Left ventricle myocardium inferior (tissue), 1 donor: Measurements from ENCODE around the gene SRGAP2C. TPM values are rescaled to one million over a fixed set of nuclear protein-coding genes. Genes with fewer than 3 reads are reported as not detected.
A peak's percentile ranks its signal among the peaks of the same experiment; 100 is the strongest.
"Not testable (repeated sequence)": the region's sequence is repeated elsewhere in the genome, so short reads cannot be mapped to it uniquely, and the experiment has no call there.

Source experiments
- DNase-seq: peaks from one replicate; pipeline ENCODE4 v3.0.0-alpha.2; 2020
- H3K27ac ChIP-seq: fragments of 200-600 bp; replicated peaks from 2 replicates; pipeline ENCODE4 v1.8.0; 2021
- H3K27me3 ChIP-seq: fragments of 200-600 bp; 2 replicates; pipeline ENCODE4 v1.8.0; 2021; ENCODE audit warnings: low read depth
- H3K36me3 ChIP-seq: fragments of 200-600 bp; 2 replicates; pipeline ENCODE4 v1.8.0; 2021
- H3K4me1 ChIP-seq: fragments of 200-600 bp; 2 replicates; pipeline ENCODE4 v1.8.0; 2021
- H3K4me3 ChIP-seq: fragments of 200-600 bp; 2 replicates; pipeline ENCODE4 v1.8.0; 2021; ENCODE audit warnings: mild to moderate bottlenecking, moderate library complexity
- H3K9me3 ChIP-seq: fragments of 200-600 bp; replicated peaks from 2 replicates; pipeline ENCODE4 v1.8.0; 2021
- intact Hi-C: fragments of 100-400 bp; cut with micrococcal nuclease; formaldehyde crosslinking; loops from one replicate; pipeline ENCODE4 v1.11.0; 2022
- total RNA-seq: library from RNA; stranded (reverse); fragmentation: NEBNext Ultra II Directional; extraction: Animal tissue kit (Norgen Biotek cat#: 25700); gene quantifications from one replicate; pipeline ENCODE4 v1.2.1, GENCODE V29; 2021
- donor health status: DM: no; HTN: yes; CAD: no; lungs with severe emphysema.

SRGAP2C gene
- total RNA-seq, 1 donor from 2014 or later = 12.4 TPM

DNA sequence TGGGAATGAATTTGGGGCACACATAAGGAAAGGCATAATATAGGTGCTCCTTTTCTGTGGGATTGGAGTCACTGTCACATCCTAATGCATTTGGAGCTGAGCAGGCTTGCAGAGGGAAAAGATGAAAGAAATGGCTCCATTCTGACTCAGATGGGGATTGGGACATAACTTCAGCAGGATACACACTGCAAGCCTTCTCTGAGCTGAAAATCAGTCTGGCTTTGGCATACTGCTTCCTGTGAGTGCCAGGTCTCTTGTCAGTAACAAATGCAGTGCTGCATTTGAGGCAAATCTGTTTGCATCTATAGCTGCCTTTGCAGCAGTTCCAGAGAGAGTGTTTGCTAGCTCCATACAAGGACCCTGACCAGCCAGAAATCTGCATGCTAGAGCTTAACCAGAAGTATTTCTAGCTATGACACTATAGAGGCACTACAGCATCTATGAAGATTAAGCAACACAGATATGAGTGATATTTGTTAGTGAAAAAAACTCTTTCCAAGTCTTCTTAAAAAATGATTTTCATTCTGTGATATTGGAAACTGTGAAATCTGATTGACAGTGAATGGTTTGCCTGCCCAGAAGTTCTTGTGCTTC, 98.9 kb downstream of the SRGAP2C start:
- intact Hi-C loops, H3K4me3 ChIP-seq, H3K27ac ChIP-seq, H3K9me3 ChIP-seq, H3K27me3 ChIP-seq, DNase-seq, H3K4me1 ChIP-seq, H3K36me3 ChIP-seq: not testable (repeated sequence)

DNA sequence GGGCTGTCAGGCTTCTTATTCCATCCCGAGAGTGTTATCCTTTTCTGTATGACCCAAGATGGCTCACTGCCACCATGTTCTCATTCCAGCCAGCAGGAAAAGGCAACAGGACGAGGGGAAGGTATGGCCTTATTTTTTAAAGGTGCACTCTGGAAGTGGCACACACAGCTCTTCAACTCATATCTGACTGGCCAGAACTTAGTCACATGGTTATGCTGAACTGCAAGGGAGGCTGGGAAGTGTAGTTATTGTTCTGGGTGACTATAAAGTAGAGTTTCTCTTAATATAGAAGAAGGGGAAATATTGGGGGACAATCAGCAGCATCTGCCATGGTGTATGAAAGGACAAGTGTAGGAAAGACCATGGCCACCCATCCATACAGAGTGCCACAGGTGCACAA, 107.8 kb downstream of the SRGAP2C start:
- H3K36me3 ChIP-seq = not testable (repeated sequence)

DNA sequence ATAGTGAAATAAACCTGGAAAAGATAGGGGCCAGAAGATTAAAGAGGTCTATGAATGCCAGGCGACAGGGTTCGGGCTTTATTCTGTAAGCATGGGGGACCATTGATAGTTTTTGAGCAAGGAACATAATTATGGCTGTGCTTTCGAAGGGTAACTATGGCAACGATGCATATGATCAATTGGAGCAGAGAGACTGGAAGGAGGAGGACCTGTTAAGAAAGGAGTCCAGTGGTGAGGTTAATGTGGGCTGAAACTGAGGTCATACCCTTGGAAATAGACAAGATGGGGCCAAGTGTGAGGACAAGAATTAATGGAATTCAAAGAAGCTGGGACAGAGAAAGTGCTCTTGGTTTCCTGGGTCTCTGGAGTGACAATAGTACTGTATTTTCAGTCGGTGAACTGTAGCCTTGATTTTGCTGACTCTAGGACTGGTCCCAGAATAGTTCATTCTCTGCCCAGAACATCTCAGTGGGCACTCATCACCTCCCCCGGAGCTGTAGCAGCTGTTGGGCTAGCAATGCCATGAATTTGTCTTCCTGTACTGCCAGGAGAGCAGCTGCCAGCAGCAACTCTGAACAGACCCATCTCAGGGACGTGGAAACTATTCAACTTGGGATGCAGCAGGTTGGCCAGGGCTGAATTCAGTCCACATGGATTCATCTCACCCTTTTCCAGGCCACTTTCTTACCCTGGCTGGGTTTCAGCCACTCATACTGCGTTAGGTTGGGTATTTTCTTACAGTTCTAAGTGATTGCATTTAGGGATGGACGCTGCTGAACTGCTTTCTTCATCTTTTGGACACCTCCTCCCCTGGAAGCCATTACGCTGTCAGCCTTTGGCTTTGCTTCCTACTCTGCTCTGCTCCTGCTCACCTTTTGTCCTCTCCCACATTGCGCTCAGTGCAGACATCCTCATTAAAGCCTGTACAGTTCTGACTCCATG, 108.8 kb downstream of the SRGAP2C start:
- H3K27me3 ChIP-seq, DNase-seq, H3K4me1 ChIP-seq, H3K4me3 ChIP-seq, H3K36me3 ChIP-seq, H3K27ac ChIP-seq, intact Hi-C loops, H3K9me3 ChIP-seq: not testable (repeated sequence)

More for the DNA sequence above, 107.8 kb downstream of the SRGAP2C start:
- intact Hi-C loops, H3K9me3 ChIP-seq, DNase-seq, H3K4me3 ChIP-seq, H3K4me1 ChIP-seq, H3K27me3 ChIP-seq, H3K27ac ChIP-seq: not testable (repeated sequence)

DNA sequence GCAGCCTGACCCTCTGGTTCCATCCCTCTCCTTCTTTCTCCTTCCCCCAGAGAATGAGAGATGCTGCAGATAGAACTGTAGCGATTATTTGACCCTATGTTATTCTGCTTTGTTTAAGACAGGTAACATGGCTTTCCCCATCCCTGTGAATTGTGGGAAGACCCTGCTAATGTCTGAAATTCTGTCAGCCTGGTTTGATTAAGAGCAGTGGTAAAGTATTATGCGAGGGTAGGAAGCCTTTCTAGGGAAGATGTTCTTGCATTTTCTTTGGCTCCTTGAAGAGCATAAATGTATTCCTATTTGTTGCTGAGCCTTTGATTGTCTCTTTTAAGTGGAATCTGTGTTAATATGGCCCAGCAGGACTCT, 109.4 kb downstream of the SRGAP2C start:
- intact Hi-C loops = not testable (repeated sequence)

DNA sequence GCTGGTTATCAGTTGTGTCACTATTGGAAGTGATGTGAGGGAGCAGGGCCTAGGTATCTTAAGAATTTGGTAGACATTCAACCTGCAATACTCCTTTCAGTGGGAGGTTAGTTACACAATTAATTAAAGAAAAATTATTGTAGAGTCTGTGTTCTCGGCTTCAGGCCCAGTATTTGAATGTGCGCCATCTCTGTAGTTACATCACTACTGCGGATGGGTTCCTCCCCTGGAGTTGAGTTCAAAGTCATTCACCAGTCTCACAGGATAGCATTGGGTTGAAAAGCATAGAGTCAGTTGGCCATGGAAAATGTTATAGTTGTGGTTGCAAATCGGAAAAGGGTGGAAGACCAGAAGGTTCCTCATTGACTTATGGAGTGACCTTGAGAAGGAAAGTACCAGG, 111.8 kb downstream of the SRGAP2C start:
- H3K27me3 ChIP-seq, DNase-seq, H3K4me1 ChIP-seq, H3K27ac ChIP-seq, H3K4me3 ChIP-seq, H3K36me3 ChIP-seq, intact Hi-C loops, H3K9me3 ChIP-seq: not testable (repeated sequence)

More for the DNA sequence above, 109.4 kb downstream of the SRGAP2C start:
- H3K27ac ChIP-seq, H3K27me3 ChIP-seq, H3K4me3 ChIP-seq, H3K4me1 ChIP-seq, H3K36me3 ChIP-seq, H3K9me3 ChIP-seq, DNase-seq: not testable (repeated sequence)

DNA sequence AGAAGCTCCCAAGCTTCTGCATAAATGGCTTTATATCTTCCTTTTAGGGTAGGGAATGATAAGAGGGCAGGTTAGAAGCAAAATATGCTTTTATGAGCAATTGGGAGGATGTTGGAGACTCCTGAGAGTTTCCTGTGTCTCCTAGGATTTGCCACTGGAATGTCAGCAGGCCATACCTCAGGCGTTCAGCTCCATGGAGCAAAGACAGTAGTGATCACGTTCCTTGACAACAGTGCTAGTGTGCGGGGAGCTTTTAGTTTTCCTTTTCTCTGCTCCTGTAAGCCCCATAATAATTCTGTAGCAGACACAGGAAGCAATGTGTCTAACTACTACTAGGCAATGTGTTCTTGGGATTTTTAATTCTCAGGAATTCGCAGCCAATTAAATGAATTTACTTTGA, 113.8 kb downstream of the SRGAP2C start:
- intact Hi-C loops, DNase-seq, H3K4me3 ChIP-seq, H3K4me1 ChIP-seq, H3K27ac ChIP-seq, H3K36me3 ChIP-seq, H3K9me3 ChIP-seq, H3K27me3 ChIP-seq: not testable (repeated sequence)

DNA sequence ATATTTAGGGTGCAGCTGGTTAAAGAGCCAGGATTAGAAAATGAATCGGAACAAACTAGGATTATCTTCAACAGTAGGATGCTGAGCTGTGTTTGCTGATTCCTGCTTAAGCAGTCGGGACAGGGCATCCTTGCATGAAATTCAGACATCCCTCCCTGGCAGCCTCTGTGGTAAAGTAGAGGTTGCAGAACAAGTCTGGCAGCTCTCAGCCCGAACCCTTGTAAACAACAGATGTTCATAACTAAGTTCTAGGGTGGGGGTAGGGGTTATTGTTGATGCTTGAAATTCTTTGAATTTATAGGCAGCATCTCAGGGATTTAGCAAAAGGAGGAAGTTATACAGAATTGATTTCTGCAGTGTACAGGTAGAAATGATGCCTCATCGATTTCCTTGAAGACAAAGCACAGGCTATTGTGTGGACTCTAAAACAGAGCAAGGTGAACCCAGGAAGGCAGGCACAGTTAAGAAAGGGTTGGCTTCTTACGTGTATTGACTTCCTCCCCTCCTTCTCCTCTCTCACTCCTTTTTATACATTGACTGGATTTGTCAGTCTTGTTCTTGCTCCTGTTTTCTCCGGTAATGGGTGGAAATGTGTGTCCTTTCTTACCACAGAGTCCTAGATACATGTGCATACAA, 114.9 kb downstream of the SRGAP2C start:
- H3K27ac ChIP-seq = not testable (repeated sequence)

DNA sequence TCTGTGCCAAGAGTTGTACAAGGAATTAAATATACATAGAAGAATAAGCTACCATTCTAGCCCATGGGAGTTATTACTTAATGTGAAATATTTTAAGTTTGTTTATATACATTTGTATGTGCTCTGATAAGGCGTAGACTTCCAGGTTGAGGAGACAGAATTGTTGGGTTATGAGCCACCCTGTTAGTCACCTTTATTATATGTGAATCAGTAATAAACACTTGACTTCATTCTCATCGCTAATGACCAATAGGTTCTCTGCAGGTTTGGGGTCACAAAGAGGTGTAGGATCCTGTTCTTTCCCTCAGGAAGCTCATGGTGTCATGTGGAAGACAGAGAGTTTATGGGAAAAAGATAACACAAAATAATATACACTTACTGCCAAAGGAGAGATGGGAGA, 117.1 kb downstream of the SRGAP2C start:
- H3K27me3 ChIP-seq, intact Hi-C loops, H3K27ac ChIP-seq, H3K36me3 ChIP-seq, H3K9me3 ChIP-seq, DNase-seq, H3K4me3 ChIP-seq, H3K4me1 ChIP-seq: not testable (repeated sequence)

More for the DNA sequence above, 114.9 kb downstream of the SRGAP2C start:
- H3K4me3 ChIP-seq, DNase-seq, H3K9me3 ChIP-seq, H3K4me1 ChIP-seq, H3K36me3 ChIP-seq, intact Hi-C loops, H3K27me3 ChIP-seq: not testable (repeated sequence)

DNA sequence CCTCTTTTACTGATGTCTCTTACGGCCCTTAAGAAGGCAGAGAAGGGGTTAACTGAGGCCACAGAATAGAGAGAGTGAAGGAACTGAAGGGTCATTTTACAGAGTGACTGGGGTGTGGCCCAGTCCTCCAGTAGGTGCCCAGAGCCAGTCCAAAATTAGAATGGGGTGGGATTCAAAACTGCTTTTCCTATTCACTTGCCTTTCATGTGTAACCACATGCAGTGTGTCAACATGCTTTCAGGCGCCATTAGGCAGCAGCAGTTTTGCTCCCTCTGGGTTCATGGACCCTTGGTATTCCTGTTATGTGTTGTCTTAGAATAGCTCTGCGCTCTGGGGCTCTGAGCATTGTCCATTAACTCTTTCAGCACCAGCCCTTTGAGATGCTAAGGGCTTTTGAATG, 123.0 kb downstream of the SRGAP2C start:
- DNase-seq, H3K4me1 ChIP-seq, intact Hi-C loops, H3K4me3 ChIP-seq, H3K9me3 ChIP-seq, H3K27ac ChIP-seq, H3K36me3 ChIP-seq, H3K27me3 ChIP-seq: not testable (repeated sequence)

DNA sequence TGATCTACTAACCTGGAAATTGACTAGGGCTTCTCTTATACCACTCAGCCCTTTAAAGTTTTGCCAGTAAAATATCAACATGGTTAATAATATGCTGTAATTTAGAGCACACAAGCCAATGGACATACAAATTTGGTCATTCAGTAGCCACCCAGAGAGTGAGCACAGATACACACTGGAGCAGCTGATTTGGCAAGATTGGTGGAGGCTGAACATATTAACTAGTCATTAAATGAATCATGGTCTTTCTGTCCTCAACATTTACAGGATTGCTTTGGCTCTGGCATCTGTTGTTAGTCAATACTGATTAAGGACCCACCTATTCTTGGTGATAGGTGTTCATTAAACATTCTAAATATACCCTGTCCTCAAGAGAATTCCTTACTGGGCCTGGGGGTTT, 130.7 kb downstream of the SRGAP2C start:
- H3K4me3 ChIP-seq, intact Hi-C loops, H3K27ac ChIP-seq: not testable (repeated sequence)

DNA sequence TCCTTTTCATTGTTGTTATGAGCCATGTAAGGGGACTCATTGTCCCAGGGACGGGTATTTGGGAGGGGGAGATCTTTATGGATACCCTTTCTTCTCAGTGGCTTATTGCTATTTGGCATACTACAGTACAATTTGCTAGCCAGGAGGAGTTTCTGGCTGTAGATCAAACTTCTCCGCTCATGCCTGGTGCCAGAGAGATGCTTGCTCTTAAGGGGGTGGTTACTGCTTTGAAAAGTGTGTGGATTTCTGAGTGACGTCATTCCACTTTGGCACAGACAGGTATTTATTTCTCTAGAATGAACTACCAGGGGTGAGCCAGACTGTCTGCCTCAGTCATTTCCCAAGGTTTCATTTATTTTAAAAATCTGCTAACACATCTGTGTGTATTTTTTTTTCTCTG, 131.3 kb downstream of the SRGAP2C start:
- DNase-seq, H3K27ac ChIP-seq, H3K9me3 ChIP-seq, H3K36me3 ChIP-seq, H3K4me3 ChIP-seq, H3K4me1 ChIP-seq, intact Hi-C loops, H3K27me3 ChIP-seq: not testable (repeated sequence)

More for the DNA sequence above, 130.7 kb downstream of the SRGAP2C start:
- not testable (repeated sequence) for H3K9me3 ChIP-seq, H3K27me3 ChIP-seq, H3K4me1 ChIP-seq, H3K36me3 ChIP-seq, DNase-seq

DNA sequence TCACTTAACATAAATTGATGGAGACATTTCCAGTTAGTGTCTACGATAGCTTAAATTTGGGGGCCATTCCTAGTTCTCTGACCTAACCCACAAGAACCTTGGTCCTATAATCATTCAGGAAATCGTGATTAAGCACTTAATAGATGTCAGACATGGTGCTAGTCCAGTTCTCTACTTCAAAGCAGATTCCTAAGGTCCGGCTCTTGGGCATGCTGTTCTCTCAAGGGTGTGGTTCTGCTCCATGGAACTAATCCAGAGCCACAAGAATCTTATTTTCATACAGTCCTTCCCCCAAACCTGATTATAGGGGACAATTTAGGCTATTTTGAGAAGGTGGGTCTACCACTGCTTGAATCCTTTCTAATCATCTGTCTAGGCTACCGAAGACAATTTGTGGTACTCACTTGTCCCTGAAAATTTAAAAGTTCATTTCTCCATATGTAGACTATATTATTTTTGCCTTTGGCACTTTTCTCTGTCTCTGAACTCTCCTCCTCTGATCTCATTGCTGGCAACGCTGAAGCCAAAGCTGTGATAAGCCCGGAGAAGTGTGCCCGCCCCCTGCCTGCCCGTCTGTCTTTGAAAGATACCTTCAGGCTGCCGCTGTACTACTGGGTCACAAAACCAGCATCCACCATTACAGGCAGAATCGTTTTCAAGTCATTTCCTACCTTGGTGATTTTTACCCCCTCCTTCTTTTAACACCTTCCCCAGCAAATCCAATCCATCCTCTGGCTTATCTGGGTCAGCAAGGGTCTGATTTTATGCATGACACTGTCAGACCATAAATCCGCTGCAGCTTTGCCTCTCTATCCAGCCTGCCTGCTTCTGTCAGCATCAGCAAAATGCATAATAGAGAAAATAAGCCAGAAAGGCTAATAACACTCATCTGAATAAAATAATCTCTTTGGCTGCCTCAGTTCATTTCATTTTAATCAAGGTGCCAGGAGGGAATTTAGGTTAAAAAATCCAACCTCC, 133.0 kb downstream of the SRGAP2C start:
- DNase-seq = peak; percentile 15
- H3K4me3 ChIP-seq, H3K4me1 ChIP-seq, intact Hi-C loops, H3K27ac ChIP-seq, H3K36me3 ChIP-seq, H3K9me3 ChIP-seq, H3K27me3 ChIP-seq: not testable (repeated sequence)

DNA sequence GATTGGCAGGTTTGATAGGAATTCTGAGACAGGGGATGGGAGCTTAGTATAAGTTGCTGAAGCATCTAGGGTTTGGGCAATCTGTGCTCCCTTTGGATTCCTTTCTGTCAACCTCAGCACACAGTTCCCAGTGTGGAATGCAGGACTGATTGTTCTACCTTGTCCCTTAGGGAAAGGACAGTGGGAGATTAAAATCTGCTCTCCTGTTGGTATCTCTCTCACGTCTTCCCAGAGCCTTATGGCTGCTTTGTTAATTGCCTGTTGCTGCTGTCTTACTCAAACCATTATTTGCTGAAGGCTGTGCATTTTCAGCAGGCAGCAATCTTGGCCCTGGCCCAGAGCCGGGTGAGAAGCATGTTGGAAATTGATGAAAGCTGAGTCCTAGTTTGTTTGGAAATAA, 133.9 kb downstream of the SRGAP2C start:
- intact Hi-C loops, H3K9me3 ChIP-seq, H3K27me3 ChIP-seq, H3K36me3 ChIP-seq, DNase-seq, H3K27ac ChIP-seq, H3K4me1 ChIP-seq, H3K4me3 ChIP-seq: not testable (repeated sequence)
